ENCODE measurements around the gene CAPNS2. TPM values are rescaled to one million over a fixed set of nuclear protein-coding genes. Genes with fewer than 3 reads are reported as not detected.

Gene CAPNS2
- total RNA-seq, 1 experiment from 2014 or later: not detected

- H4K20me1 ChIP-seq (ENCODE audit: control insufficient read depth, insufficient read depth, insufficient read length): no peaks in the 10 kb centered on the region
Observed at GRCh38 chr16:55527885-55528284, 38.6 kb upstream of the CAPNS2 start.

More at GRCh38 chr16:55527885-55528284, 38.6 kb upstream of the CAPNS2 start:
- Histone ChIP-seq H3K4me2 (ENCODE audit: insufficient read depth, insufficient read length, low read length) (no peak overlapping the region), H3K79me2 (ENCODE audit: insufficient read depth, low read length) (no peaks in the 10 kb centered on the region), H2BK15ac (ENCODE audit: low read depth, low read length) (no peak overlapping the region), H2BK20ac (ENCODE audit: low read depth, low read length, poor library complexity, severe bottlenecking) (no peak overlapping the region), H3K23ac (ENCODE audit: insufficient read length, low read depth, low read length) (no peak overlapping the region), H2BK12ac (ENCODE audit: insufficient read length, low read depth, low read length) (no peak overlapping the region), H3K14ac (ENCODE audit: insufficient read depth, low read length) (no peak overlapping the region), H2BK120ac (ENCODE audit: low read depth, low read length, poor library complexity, severe bottlenecking) (no peak overlapping the region), H2AK5ac (ENCODE audit: insufficient read length, low read length) (no peak overlapping the region), H2BK5ac (ENCODE audit: insufficient read length, low read length) (no peak overlapping the region), H3K9ac (ENCODE audit: extremely low read depth, insufficient read length, low read length) (no peak overlapping the region), H4K8ac (replicated peaks; ENCODE audit: insufficient read length, low read depth, low read length) (no peak overlapping the region), H3K9me3 (ENCODE audit: control insufficient read depth, low read depth, low read length) (no peaks in the 10 kb centered on the region), H2AFZ (ENCODE audit: low read length) (no peak overlapping the region), H3K23me2 (ENCODE audit: insufficient read length, low read depth, low read length, poor library complexity, severe bottlenecking) (no peaks in the 10 kb centered on the region), H3K27me3 (ENCODE audit: insufficient read depth, low read length) (no peaks in the 10 kb centered on the region), H3K79me1 (ENCODE audit: insufficient read depth, low read depth, low read length, poor library complexity, severe bottlenecking) (no peaks in the 10 kb centered on the region), H3K56ac (ENCODE audit: insufficient read length, low read depth, low read length) (no peak overlapping the region), H4K91ac (ENCODE audit: insufficient read length, low read depth, low read length) (no peak overlapping the region), H3K27ac (ENCODE audit: insufficient read length, low read depth, low read length) (no peak overlapping the region), H3K4ac (ENCODE audit: low read depth, low read length) (no peak overlapping the region), H3K4me1 (ENCODE audit: insufficient read depth, low read length) (no peaks in the 10 kb centered on the region), H3T11ph (ENCODE audit: low read length) (no peak overlapping the region), H4K5ac (ENCODE audit: insufficient read length, low read depth, low read length) (no peak overlapping the region), H3K18ac (ENCODE audit: insufficient read length, low read depth, low read length) (no peak overlapping the region)
- DNase-seq: no peak
- H3K27me3 Mint-ChIP-seq (ENCODE audit: low read depth): no peaks in the 10 kb centered on the region
- peaks cover 4 to 6% of the 10 kb centered on the region in 2 experiments; a peak in 3 of 4 replicates for H3K4me1 Mint-ChIP-seq
- H3K36me3 Mint-ChIP-seq (ENCODE audit: insufficient read depth in 1 of 3, low read depth in 3 of 3): peaks cover 0 to 2% (median 0%) of the 10 kb centered on the region in 3 experiments; a peak in 3 of 7 replicates
- H3K4me3 Mint-ChIP-seq: no peak overlapping the region
- no peaks in the 10 kb centered on the region for H3K9me3 Mint-ChIP-seq
- no peak overlapping the region for H3K27ac Mint-ChIP-seq
- TF ChIP-seq CTCF (conservative IDR thresholded peaks at IDR 0.05): no peak

Measured in H9 (cell line).